RWPE1 (cell line): Measurements from ENCODE around the gene UBE2G1.

Experiments used
- CTCF ChIA-PET: fragments of 350-600 bp; sonication (Branson Sonifier 250); formaldehyde crosslinking; extraction: SDS; loops from one replicate; lab custom pipeline; 2021; lab: Yijun Ruan, JAX
- POLR2A ChIA-PET: fragments of 400-600 bp; formaldehyde crosslinking; extraction: SDS; loops from one replicate; lab custom pipeline; 2020; ENCODE audit warnings: antibody characterized with exemption; ENCODE audit not compliant: low non-redundant PET; lab: Yijun Ruan, JAX
- DNase-seq: peaks from one replicate; pipeline ENCODE4 v3.0.0; 2012; ENCODE audit warnings: low spot score
- H3K27ac ChIP-seq: fragments of 450-650 bp; 2 replicates; pipeline ENCODE4 v1.5.1; 2017
- CTCF ChIP-seq: fragments of 450-650 bp; conservative IDR thresholded peaks from 2 replicates; pipeline ENCODE4 v1.5.1; 2017; ENCODE audit warnings: low read depth, mild to moderate bottlenecking

UBE2G1 gene

GRCh38 chr17:4407216-4407615 is 40.7 kb upstream of the UBE2G1 start:
- ChIA-PET POLR2A (no interaction called here), CTCF (interaction anchor here (0.6 kb wide), 1 partner anchor 31 kb away, joined by 3 read pairs; no protein-coding TSS in a partner anchor)
- no peak overlapping the region for H3K27ac ChIP-seq
- DNase-seq = no peak
- no peak for TF ChIP-seq CTCF

- DNase-seq = no peak
- CTCF ChIA-PET = interaction anchor here (0.5 to 0.8 kb wide), 3 partner anchors 12 to 1094 kb away, joined by 3 to 6 read pairs (median 3); a partner anchor contains a TSS
- no peak for TF ChIP-seq CTCF
- no peak overlapping the region for H3K27ac ChIP-seq
- POLR2A ChIA-PET = no interaction called here
Observed at GRCh38 chr17:4406386-4406785, 39.9 kb upstream of the UBE2G1 start.

- ChIA-PET POLR2A (no interaction called here), CTCF (interaction anchor here (0.5 to 0.8 kb wide), 2 partner anchors 205 to 1095 kb away, joined by 3 to 6 read pairs; a partner anchor contains a TSS)
- no peak for DNase-seq
- TF ChIP-seq CTCF = no peak
- no peak overlapping the region for H3K27ac ChIP-seq
Observed at GRCh38 chr17:4405699-4406098, 39.2 kb upstream of the UBE2G1 start.

- no peak for DNase-seq
- ChIA-PET POLR2A (no interaction called here), CTCF (no interaction called here)
Observed at GRCh38 chr17:4405038-4405669, 38.7 kb upstream of the UBE2G1 start.

GRCh38 chr17:4397840-4398239 is 31.4 kb upstream of the UBE2G1 start:
- CTCF ChIA-PET = no interaction called here

More at GRCh38 chr17:4405038-4405669, 38.7 kb upstream of the UBE2G1 start:
- TF ChIP-seq CTCF = no peak
- no peak overlapping the region for H3K27ac ChIP-seq

GRCh38 chr17:4395111-4395478 is 28.6 kb upstream of the UBE2G1 start:
- H3K27ac ChIP-seq = peak overlapping the region; percentile 86
- CTCF ChIA-PET = interaction anchor here (0.6 kb wide), 1 partner anchor 9 kb away, joined by 6 read pairs; no protein-coding TSS in a partner anchor

More at GRCh38 chr17:4397840-4398239, 31.4 kb upstream of the UBE2G1 start:
- POLR2A ChIA-PET = no interaction called here
- no peak overlapping the region for H3K27ac ChIP-seq
- no peak for DNase-seq
- TF ChIP-seq CTCF = no peak

More at GRCh38 chr17:4395111-4395478, 28.6 kb upstream of the UBE2G1 start:
- POLR2A ChIA-PET = no interaction called here
- DNase-seq = no peak
- no peak for TF ChIP-seq CTCF
